BLaER1 (cell line): ENCODE measurements around the gene AGPAT3.

Experiments
- H3K27ac ChIP-seq: shearing (Covaris generic); formaldehyde crosslinking; 2 replicates; pipeline ENCODE4 v1.8.1; 2022
- H3K27me3 ChIP-seq: shearing (Covaris generic); formaldehyde crosslinking; 2 replicates; pipeline ENCODE4 v1.8.1; 2022
- H3K36me3 ChIP-seq: shearing (Covaris generic); formaldehyde crosslinking; 2 replicates; pipeline ENCODE4 v1.8.1; 2022
- H3K4me1 ChIP-seq: shearing (Covaris generic); formaldehyde crosslinking; 2 replicates; pipeline ENCODE4 v1.8.1; 2022
- H3K4me2 ChIP-seq: shearing (Covaris generic); formaldehyde crosslinking; 2 replicates; pipeline ENCODE4 v1.8.1; 2022
- H3K4me3 ChIP-seq: shearing (Covaris generic); formaldehyde crosslinking; 2 replicates; pipeline ENCODE4 v1.8.1; 2022
- H3K9ac ChIP-seq: shearing (Covaris generic); formaldehyde crosslinking; 2 replicates; pipeline ENCODE4 v1.8.1; 2022
- H3K9me3 ChIP-seq: shearing (Covaris generic); formaldehyde crosslinking; 2 replicates; pipeline ENCODE4 v1.8.1; 2022
- H4K20me1 ChIP-seq: shearing (Covaris generic); formaldehyde crosslinking; 2 replicates; pipeline ENCODE4 v1.8.1; 2022
- Cebpa-rat ChIP-seq: shearing (Covaris generic); IDR thresholded peaks from 2 replicates; pipeline ENCODE4 v1.8.1; 2022

The AGPAT3 gene

DNA sequence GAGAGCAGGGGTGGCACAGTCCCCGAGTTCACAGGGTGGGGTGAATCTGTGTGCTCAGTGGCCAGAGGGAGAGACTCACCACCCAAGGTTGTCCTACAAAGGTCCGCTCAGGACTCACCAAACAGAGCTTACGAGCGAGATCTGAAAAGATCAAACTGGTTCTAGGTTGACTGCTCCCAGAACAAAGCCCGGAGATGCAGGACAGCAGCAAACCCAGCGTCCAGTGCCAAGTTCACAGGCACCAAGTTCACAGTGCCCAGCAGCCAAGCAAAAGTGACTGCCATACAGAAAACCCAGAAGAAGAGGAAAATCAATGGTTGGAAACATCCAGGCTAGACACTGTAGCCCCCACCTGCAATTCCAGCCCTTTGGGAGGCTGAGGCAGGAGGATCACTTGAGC is 35.7 kb downstream of the AGPAT3 start:
- H3K9me3 ChIP-seq = peaks cover 19% of the 10 kb centered on the region
- no peak for TF ChIP-seq Cebpa-rat
- H3K4me1 ChIP-seq = no peaks in the 10 kb centered on the region; the same call in 1 of the 2 replicates
- H3K36me3 ChIP-seq = peaks cover 34% of the 10 kb centered on the region; the same call in 1 of the 2 replicates
- H3K27me3 ChIP-seq = no peaks in the 10 kb centered on the region
- H4K20me1 ChIP-seq = peaks cover 53% of the 10 kb centered on the region
- no peak overlapping the region for H3K9ac ChIP-seq
- H3K4me3 ChIP-seq = no peak overlapping the region
- H3K27ac ChIP-seq = no peak overlapping the region
- no peak overlapping the region for H3K4me2 ChIP-seq

DNA sequence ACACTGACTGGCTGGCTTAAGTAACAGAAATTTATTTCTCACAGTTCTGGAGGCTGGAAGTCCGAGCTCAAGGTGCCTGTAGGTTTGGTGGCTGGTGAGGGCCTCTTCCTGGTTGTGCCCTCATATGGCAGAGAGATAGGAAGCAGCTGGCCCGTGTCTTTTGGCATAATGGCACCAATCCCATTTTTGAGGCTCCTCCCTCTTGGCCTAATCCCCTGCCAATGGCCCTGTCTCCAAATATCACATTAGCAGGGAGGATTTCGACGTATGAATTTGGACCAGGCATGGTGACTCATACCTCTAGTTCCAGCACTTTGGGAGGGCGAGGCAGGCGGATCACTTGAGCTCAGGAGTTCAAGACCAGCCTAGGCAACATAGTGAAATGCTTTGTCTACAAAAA is 37.4 kb downstream of the AGPAT3 start:
- Histone ChIP-seq H3K4me2 (no peak overlapping the region), H3K27me3 (no peaks in the 10 kb centered on the region), H3K4me1 (no peaks in the 10 kb centered on the region; the same call in 1 of the 2 replicates), H3K36me3 (peaks cover 44% of the 10 kb centered on the region; the same call in 1 of the 2 replicates), H3K27ac (no peak overlapping the region), H3K9me3 (peaks cover 16% of the 10 kb centered on the region), H3K9ac (no peak overlapping the region), H3K4me3 (no peak overlapping the region), H4K20me1 (peaks cover 67% of the 10 kb centered on the region)
- TF ChIP-seq Cebpa-rat = no peak

DNA sequence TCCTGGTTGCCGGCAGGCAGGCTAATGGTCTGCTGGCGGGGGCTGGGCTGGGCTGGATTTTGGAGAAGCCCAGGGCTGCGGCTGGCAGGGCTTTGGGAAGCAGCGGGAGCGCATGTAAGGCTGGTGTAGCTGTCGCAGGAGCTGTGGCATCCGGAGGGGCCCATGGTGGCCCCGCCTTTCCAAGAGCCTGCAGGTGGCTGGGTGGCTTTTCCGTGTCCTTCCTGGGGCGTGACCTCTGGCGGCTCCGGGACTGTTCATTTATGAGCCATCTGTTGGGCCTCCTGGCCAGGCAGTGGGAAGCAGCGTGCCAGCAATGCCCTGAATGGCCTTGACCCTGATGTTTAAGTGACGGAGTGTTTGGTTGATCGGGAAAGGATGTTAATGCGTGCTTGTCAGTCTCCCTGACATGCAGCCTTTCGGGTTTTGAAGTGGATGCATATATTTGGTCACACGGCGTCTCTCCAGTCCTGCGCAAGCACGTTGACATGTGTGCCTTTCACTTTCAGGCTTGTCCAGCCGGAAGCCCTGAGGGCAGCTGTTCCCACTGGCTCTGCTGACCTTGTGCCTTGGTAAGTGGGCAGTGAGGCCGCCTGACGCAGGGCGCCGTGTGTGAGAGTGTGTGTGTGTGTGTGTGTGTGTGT is 38.5 kb downstream of the AGPAT3 start:
- Histone ChIP-seq H3K36me3 (peaks cover 39% of the 10 kb centered on the region; the same call in 1 of the 2 replicates), H3K4me3 (no peak overlapping the region), H3K4me2 (no peak overlapping the region), H3K27ac (no peak overlapping the region), H3K9me3 (0 out of 2 replicates have a peak, but pooled peaks cover 6% of the 10 kb centered on the region), H3K4me1 (no peaks in the 10 kb centered on the region; the same call in 1 of the 2 replicates), H3K9ac (no peak overlapping the region), H3K27me3 (no peaks in the 10 kb centered on the region), H4K20me1 (peaks cover 77% of the 10 kb centered on the region)
- no peak for TF ChIP-seq Cebpa-rat

DNA sequence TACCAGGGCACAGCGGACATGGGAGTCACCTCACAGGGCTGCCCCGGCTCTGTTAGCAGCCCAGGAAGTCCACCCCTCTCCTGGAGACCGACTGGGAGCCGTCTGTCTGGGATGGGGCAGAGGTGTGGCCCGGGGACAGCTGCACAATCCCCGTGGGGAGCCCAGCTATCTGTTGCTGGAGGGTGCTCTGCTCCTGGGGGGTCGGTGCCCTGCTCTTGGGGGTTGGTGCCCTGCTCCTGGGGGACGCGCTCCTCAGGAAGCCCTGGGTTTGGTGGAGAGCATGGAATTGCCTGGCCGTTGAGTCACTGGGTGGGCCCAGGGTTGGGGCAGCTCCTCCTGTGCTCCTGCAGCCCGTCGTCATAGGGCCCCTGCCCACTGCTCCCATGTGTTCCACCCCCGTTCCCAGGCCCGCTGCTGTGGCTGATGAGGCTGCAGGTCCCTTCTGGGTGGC is 39.3 kb downstream of the AGPAT3 start:
- Histone ChIP-seq H3K4me2 (no peak overlapping the region), H3K4me1 (no peaks in the 10 kb centered on the region; the same call in 1 of the 2 replicates), H3K9me3 (no peaks in the 10 kb centered on the region), H3K27me3 (no peaks in the 10 kb centered on the region), H3K4me3 (no peak overlapping the region), H3K36me3 (peaks cover 33% of the 10 kb centered on the region; the same call in 1 of the 2 replicates), H3K27ac (no peak overlapping the region), H4K20me1 (peaks cover 84% of the 10 kb centered on the region), H3K9ac (no peak overlapping the region)
- no peak for TF ChIP-seq Cebpa-rat

DNA sequence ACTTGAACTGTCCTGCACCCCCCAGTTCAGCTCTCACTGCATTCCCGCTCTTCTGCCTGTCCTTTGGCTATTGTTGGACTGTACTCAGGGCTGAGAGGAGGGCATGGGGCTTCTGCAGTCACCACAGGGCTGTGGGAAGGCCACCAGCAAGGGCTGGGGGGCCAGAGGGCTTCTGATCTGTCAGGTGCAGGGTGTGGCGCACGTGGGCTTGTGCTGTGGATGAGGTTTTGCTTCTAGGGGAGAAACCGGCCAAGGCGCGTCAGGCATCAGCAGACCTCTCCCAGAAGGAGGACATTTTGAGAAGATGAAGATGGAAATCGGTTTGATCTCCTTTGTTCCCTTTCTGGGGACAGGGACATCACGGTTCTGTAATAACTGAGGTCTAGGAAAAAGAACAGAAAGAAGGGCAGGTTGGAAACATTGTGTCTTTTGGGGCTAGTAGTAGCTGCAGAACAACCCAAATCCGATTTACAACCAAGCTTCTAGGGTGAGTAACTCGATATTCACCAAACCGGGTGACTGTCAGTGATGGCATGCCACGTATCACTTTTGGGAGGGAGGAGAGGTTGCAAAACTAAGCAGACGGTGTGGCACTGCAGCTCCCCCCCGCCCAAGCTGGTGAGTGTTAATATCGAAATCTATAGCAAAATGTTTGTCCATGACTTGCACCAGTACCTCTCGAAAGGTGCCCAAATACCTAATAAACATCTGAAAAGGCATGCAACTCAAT is 40.9 kb downstream of the AGPAT3 start:
- H3K27me3 ChIP-seq = no peaks in the 10 kb centered on the region
- no peaks in the 10 kb centered on the region for H3K9me3 ChIP-seq
- TF ChIP-seq Cebpa-rat = no peak
- no peak overlapping the region for H3K4me3 ChIP-seq
- H3K9ac ChIP-seq = no peak overlapping the region
- peaks cover 21% of the 10 kb centered on the region; the same call in 1 of the 2 replicates for H3K36me3 ChIP-seq
- H3K27ac ChIP-seq = no peak overlapping the region
- H4K20me1 ChIP-seq = peaks cover 83% of the 10 kb centered on the region
- H3K4me2 ChIP-seq = no peak overlapping the region
- H3K4me1 ChIP-seq = peaks cover 11% of the 10 kb centered on the region

DNA sequence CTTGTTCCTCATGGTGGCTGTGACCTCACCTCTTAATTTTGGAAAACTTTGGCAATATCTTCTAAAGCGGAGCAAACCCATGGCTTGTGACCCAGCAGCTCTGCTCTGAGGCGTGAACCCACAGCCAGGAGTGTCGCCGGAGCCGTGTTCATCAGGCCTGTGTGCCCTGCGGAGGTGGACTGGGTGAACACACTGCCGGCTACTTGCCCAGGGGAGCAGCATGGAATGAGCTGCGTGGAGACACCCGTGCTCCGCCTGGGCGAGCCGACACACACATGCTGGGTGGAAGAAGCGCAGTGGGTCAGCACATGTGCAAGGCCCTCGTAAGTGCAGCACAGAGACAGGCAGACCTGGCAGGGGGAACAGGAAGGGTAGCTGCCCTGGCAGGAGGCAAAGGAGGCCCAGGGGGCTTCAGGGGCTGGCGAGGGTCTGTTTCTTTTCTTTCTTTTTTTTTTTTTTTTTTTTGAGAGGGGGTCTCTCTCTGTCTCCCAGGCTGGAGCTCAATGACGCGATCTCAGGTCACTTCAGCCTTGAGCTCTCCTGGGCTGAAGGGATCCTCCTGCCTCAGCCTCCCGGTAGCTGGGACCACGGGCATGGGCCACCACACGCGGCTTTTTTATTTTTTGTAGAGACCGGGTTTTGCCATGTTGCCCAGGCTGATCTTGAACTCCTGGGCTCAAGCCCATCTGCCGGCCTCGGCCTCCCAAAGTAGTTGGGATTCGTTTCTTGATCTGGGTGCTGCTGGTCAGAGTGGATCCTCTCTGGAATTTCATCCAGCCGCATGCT is 41.8 kb downstream of the AGPAT3 start:
- Histone ChIP-seq H3K9me3 (no peaks in the 10 kb centered on the region), H3K36me3 (peaks cover 21% of the 10 kb centered on the region; the same call in 1 of the 2 replicates), H3K27me3 (no peaks in the 10 kb centered on the region), H3K4me3 (no peak overlapping the region), H4K20me1 (peaks cover 86% of the 10 kb centered on the region), H3K4me1 (peaks cover 11% of the 10 kb centered on the region), H3K9ac (no peak overlapping the region), H3K4me2 (no peak overlapping the region), H3K27ac (no peak overlapping the region)
- TF ChIP-seq Cebpa-rat = no peak

DNA sequence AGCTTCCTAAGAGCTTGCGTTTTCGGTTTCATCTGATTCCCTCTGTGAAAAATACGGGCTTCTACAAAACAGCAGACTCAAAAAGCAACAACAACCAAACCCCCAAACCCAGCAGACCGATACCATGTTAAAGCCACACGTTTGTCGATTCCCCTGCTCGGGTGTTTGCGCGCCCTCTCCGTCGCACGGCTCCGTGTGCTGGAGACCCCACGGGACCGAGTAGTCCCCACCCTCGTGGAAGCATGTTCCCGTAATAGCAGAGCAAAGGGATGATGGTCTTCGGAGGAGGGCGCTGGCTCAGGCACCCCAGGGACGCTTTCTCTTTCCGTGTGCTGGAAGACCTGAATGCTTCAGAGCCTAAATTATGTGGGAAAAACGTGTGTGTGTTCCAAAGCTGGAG is 42.7 kb downstream of the AGPAT3 start:
- Histone ChIP-seq H3K9ac (no peak overlapping the region), H4K20me1 (peaks cover 89% of the 10 kb centered on the region), H3K27ac (no peak overlapping the region), H3K4me3 (no peak overlapping the region), H3K27me3 (no peaks in the 10 kb centered on the region), H3K4me1 (peaks cover 20% of the 10 kb centered on the region), H3K36me3 (peaks cover 21% of the 10 kb centered on the region; the same call in 1 of the 2 replicates), H3K4me2 (no peak overlapping the region), H3K9me3 (peaks cover 4% of the 10 kb centered on the region)
- TF ChIP-seq Cebpa-rat = no peak

DNA sequence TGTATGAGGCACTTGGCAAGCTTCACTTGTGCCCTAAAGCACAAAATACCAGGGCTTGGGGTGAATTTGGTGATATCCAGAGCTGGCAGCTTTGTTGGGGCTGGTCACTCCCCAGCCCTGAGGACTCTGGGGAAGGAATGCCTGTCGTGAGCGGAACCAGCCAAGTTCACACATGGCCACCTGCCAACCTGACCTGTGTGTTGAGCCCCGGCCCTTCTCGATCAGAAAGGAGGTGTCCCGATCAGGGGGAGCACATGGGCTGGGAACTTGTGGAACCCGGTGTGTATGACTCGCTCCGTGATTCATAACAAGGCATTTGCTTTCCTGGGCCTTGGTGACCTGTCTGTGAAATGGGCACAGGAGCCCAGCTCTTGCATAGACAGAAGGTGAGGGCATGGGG is 43.1 kb downstream of the AGPAT3 start:
- Histone ChIP-seq H4K20me1 (peaks cover 88% of the 10 kb centered on the region), H3K9me3 (peaks cover 8% of the 10 kb centered on the region), H3K4me3 (no peak overlapping the region), H3K36me3 (peaks cover 21% of the 10 kb centered on the region; the same call in 1 of the 2 replicates), H3K27ac (no peak overlapping the region), H3K27me3 (no peaks in the 10 kb centered on the region), H3K4me1 (peaks cover 21% of the 10 kb centered on the region), H3K9ac (no peak overlapping the region), H3K4me2 (no peak overlapping the region)
- no peak for TF ChIP-seq Cebpa-rat

DNA sequence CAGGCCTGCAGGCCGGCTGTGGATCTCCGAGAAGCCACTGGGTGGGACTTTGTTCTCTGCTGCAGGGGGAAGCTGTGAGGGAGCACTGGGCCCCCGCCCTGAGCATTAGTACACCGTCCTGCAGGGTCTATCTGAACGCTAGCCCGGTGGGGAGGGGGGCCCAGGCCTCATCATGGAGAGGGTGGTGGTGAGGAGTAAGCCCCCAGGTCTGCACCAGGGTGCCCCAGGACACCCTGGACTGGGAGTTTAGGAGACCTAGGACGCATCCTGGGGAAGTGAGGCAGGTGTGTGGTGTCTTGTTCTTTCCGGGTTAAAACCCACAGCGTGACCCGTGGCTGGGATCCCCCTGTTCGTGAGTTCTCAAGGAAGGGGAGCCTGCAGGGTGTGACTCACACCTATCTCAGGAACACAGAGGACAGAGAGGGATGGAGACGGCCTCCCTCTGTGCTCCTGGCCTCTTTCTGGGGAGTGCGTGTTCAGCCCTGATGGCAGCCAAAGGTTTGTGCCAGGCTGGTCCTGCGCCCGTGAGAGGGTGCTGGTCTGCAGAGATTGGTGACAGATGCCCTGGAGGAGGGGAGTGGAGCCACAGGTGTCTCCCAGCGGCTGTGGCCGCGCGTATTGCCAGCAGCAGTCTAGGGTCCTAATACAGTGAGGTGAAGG is 44.8 kb downstream of the AGPAT3 start:
- Histone ChIP-seq H3K36me3 (peaks cover 14% of the 10 kb centered on the region; the same call in 1 of the 2 replicates), H3K4me2 (no peak overlapping the region), H4K20me1 (peaks cover 88% of the 10 kb centered on the region), H3K9ac (no peak overlapping the region), H3K27me3 (no peaks in the 10 kb centered on the region), H3K4me3 (no peak overlapping the region), H3K4me1 (peaks cover 32% of the 10 kb centered on the region), H3K9me3 (peaks cover 13% of the 10 kb centered on the region), H3K27ac (no peak overlapping the region)
- no peak for TF ChIP-seq Cebpa-rat
